GM03348 (cell line): ENCODE results near the gene STRIP2.
"Not testable (repeated sequence)": the region's sequence is repeated elsewhere in the genome, so short reads cannot be mapped to it uniquely, and the experiment has no call there.

Experiments used
- DNase-seq: peaks from one replicate; pipeline ENCODE4 v3.0.0; 2012; ENCODE audit warnings: low spot score

STRIP2 gene

GRCh38 chr7:129433847-129434674 is at the start of gene STRIP2:
Gene STRIP2 (plus strand): TSS chr7:129434432. CDS start chr7:129434473, 41 bp downstream.
- DNase-seq = peak; percentile 98

GRCh38 chr7:129385116-129385515 is 49.1 kb upstream of the STRIP2 start:
- DNase-seq = no peak

- no peak for DNase-seq
Measured at GRCh38 chr7:129385598-129385997, 48.6 kb upstream of the STRIP2 start.

- DNase-seq = no peak
Measured at GRCh38 chr7:129386506-129386905, 47.7 kb upstream of the STRIP2 start.

GRCh38 chr7:129387537-129387936 is 46.7 kb upstream of the STRIP2 start:
- DNase-seq = no peak

- DNase-seq = no peak
Measured at GRCh38 chr7:129388333-129389098, 45.7 kb upstream of the STRIP2 start.

GRCh38 chr7:129389829-129390228 is 44.4 kb upstream of the STRIP2 start:
- DNase-seq = no peak

GRCh38 chr7:129390314-129390713 is 43.9 kb upstream of the STRIP2 start:
- no peak for DNase-seq

GRCh38 chr7:129391546-129392171 is 42.6 kb upstream of the STRIP2 start:
- no peak for DNase-seq

- no peak for DNase-seq
Measured at GRCh38 chr7:129393255-129393654, 41.0 kb upstream of the STRIP2 start.

- DNase-seq = no peak
Measured at GRCh38 chr7:129394101-129394500, 40.1 kb upstream of the STRIP2 start.

- no peak for DNase-seq
Measured at GRCh38 chr7:129394982-129395914, 39.0 kb upstream of the STRIP2 start.

- peak; percentile 32 for DNase-seq
Measured at GRCh38 chr7:129401228-129401966, 32.8 kb upstream of the STRIP2 start.

GRCh38 chr7:129401967-129402860 is 32.0 kb upstream of the STRIP2 start:
- no peak for DNase-seq

GRCh38 chr7:129405527-129405926 is 28.7 kb upstream of the STRIP2 start:
- DNase-seq = no peak

GRCh38 chr7:129410238-129410637 is 24.0 kb upstream of the STRIP2 start:
- DNase-seq = not testable (repeated sequence)

GRCh38 chr7:129412501-129412900 is 21.7 kb upstream of the STRIP2 start:
- no peak for DNase-seq

GRCh38 chr7:129417073-129417472 is 17.2 kb upstream of the STRIP2 start:
- no peak for DNase-seq

- no peak for DNase-seq
Measured at GRCh38 chr7:129421717-129422250, 12.4 kb upstream of the STRIP2 start.

GRCh38 chr7:129422727-129423126 is 11.5 kb upstream of the STRIP2 start:
- no peak for DNase-seq
